Measurements from ENCODE around the gene RNF40. TPM values are rescaled to one million over a fixed set of nuclear protein-coding genes. Genes with fewer than 3 reads are reported as not detected.
A peak's percentile ranks its signal among the peaks of the same experiment; 100 is the strongest.

RNF40 gene
- polyA plus RNA-seq, 1 donor (not counting 4 experiments of a cell fraction or from before 2014, with no cell fraction given) = 52.7 TPM

DNA sequence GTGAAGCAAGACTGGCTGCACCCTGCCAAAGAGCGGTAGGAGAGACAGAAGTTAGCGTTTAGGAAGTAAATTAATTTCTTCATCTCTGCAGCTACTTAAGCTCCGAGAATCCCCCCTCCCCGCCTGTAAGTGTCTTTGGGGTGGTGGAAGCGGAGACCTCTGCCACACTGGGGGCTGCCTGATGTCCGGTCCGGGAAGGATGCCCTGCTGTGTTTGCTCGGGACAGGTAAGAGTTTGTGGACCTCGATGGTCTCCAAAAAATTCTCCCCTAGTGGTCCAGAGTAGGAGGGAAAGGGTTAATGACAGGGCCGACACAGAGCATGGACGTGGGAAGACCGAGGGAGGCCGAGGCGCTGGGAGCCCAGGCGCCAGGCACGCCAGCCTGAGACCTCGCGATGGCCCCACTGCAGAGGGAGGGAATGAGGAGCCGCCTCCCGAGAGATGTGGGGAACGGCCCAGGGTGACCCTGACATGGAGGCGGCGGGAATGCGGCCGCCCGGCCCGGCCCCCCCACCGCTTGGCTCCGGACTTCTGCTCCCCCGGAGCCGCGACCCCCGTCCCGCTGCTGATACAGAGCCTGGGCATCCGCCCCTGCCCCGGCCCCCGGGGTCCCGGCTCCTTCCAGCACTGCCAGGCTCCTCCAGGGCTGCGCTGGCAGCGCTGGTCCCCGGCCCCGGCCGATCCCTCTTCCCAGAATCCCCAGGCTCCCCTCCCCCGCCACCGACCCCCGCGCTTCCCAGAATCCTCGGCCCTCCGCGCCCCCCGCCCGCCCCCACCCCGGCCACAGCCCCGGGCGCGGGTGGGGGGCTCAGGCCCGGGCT, 24.2 kb downstream of the RNF40 start:
- FAIRE-seq = no peak
- Histone ChIP-seq H3K4me1 (ENCODE audit: control insufficient read depth, extremely low read depth, insufficient read depth, low read length) (peaks cover 10% of the 10 kb centered on the region), H4K20me1 (ENCODE audit: control insufficient read depth, extremely low read depth, insufficient read depth, low read length) (no peaks in the 10 kb centered on the region), H3K79me2 (ENCODE audit: control insufficient read depth, insufficient read depth, low read length) (peaks cover 20% of the 10 kb centered on the region), H3K4me3 (ENCODE audit: control insufficient read depth in 2 of 3, extremely low read depth in 1 of 3, insufficient read depth in 2 of 3, low read depth in 1 of 3, low read length in 3 of 3) (peak overlapping the region; percentile 85 to 91 (median 86)), H3K27ac (ENCODE audit: control insufficient read depth, insufficient read depth, low read length) (peak overlapping the region; percentile 76), H2AFZ (ENCODE audit: control insufficient read depth, low read length) (no peak overlapping the region), H3K27me3 (ENCODE audit: control insufficient read depth, extremely low read depth, insufficient read depth, low read length) (no peaks in the 10 kb centered on the region), H3K9ac (ENCODE audit: control insufficient read depth, extremely low read depth, insufficient read depth, low read length) (peak overlapping the region; percentile 88), H3K4me2 (ENCODE audit: control insufficient read depth, extremely low read depth, insufficient read depth, low read depth, low read length) (peak overlapping the region; percentile 87), H3K36me3 (ENCODE audit: control insufficient read depth in 2 of 2, extremely low read depth in 1 of 2, insufficient read depth in 2 of 2, low read length in 2 of 2) (peaks cover 6 to 16% of the 10 kb centered on the region in 2 experiments), H3K9me3 (ENCODE audit: control insufficient read depth, low read depth, low read length) (no peaks in the 10 kb centered on the region), H3K9me1 (ENCODE audit: control insufficient read depth, extremely low read depth, insufficient read depth, low read length) (no peaks in the 10 kb centered on the region)
- TF ChIP-seq, protein P1, sequence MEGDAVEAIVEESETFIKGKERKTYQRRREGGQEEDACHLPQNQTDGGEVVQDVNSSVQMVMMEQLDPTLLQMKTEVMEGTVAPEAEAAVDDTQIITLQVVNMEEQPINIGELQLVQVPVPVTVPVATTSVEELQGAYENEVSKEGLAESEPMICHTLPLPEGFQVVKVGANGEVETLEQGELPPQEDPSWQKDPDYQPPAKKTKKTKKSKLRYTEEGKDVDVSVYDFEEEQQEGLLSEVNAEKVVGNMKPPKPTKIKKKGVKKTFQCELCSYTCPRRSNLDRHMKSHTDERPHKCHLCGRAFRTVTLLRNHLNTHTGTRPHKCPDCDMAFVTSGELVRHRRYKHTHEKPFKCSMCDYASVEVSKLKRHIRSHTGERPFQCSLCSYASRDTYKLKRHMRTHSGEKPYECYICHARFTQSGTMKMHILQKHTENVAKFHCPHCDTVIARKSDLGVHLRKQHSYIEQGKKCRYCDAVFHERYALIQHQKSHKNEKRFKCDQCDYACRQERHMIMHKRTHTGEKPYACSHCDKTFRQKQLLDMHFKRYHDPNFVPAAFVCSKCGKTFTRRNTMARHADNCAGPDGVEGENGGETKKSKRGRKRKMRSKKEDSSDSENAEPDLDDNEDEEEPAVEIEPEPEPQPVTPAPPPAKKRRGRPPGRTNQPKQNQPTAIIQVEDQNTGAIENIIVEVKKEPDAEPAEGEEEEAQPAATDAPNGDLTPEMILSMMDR (optimal IDR thresholded peaks at IDR 0.05 in 1 of 3, IDR thresholded peaks at IDR 0.05 in 1 of 3, conservative IDR thresholded peaks at IDR 0.05 in 1 of 3; ENCODE audit: extremely low read depth in 1 of 3, insufficient read depth in 2 of 3, low read length in 3 of 3) = no peak
- TF ChIP-seq EZH2 (IDR thresholded peaks at IDR 0.05; ENCODE audit: low read length) = no peak
- dilution Hi-C loops (cut with MboI; ENCODE audit: extremely low pct_ligation_motif_present, low sequenced_read_pairs) = loop anchor here (25.0 kb wide), 1 partner anchor 101 kb away; the partner anchor contains the start of genes BCL7C and CTF1
- no peak for DNase-seq (ENCODE audit: low read depth, low spot score)

DNA sequence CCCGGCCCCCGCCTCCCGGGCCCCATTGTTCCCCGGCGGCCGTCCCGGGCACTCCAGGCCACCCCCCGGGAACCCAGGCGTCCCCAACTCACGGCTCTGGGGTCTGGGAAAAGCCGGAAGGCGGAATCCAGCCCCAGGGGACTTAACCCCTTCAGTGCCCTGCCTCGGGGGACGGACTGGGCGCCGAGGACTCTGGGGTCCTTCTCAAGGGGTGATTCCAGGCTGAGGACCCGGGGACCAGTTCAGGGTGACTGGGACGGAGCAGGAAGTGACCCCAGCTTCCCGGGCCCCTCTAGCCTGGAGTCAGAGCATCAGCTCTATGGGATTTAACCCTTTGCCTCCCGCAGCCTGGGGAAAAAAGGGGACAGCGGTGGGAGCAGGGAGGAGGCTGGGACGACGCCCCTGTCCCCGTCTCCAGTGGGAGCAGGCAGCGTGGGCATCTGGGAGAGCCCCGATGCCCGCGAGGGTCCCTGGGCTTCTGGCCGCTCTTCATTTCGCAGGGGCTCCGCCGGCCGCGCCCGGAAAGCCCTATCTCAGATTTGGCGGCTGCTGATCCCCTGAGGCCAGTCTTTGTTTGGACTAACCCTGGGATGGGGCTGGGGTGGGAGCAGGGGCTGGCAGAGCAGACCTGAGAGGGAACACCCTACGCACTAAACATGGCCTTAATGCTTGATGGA, 25.0 kb downstream of the RNF40 start, which contains the start of gene ZNF629:
Gene ZNF629 (minus strand): TSS at position 270 of the 677 bp plus-strand sequence. CDS start 2,723 bp downstream, outside the sequence.
- H3K27ac ChIP-seq (ENCODE audit: control insufficient read depth, insufficient read depth, low read length) = peak within 1 kb of the TSS; percentile 76
- DNase-seq (ENCODE audit: low read depth, low spot score) (no peak), FAIRE-seq (no peak)
- dilution Hi-C loops (cut with MboI; ENCODE audit: extremely low pct_ligation_motif_present, low sequenced_read_pairs) = loop anchor here (25.0 kb wide), 1 partner anchor 100 kb away; the partner anchor contains the start of genes BCL7C and CTF1
- peak within 1 kb of the TSS; percentile 91 for H3K4me2 ChIP-seq (ENCODE audit: control insufficient read depth, extremely low read depth, insufficient read depth, low read depth, low read length)
- no peaks in the 10 kb centered on the region for H3K9me3 ChIP-seq (ENCODE audit: control insufficient read depth, low read depth, low read length)
- peaks cover 10% of the 10 kb centered on the region for H3K4me1 ChIP-seq (ENCODE audit: control insufficient read depth, extremely low read depth, insufficient read depth, low read length)
- H3K9me1 ChIP-seq (ENCODE audit: control insufficient read depth, extremely low read depth, insufficient read depth, low read length) = no peaks in the 10 kb centered on the region
- H3K27me3 ChIP-seq (ENCODE audit: control insufficient read depth, extremely low read depth, insufficient read depth, low read length) = no peaks in the 10 kb centered on the region
- H3K79me2 ChIP-seq (ENCODE audit: control insufficient read depth, insufficient read depth, low read length) = peaks cover 20% of the 10 kb centered on the region
- no peaks in the 10 kb centered on the region for H4K20me1 ChIP-seq (ENCODE audit: control insufficient read depth, extremely low read depth, insufficient read depth, low read length)
- H3K4me3 ChIP-seq (ENCODE audit: control insufficient read depth in 2 of 3, extremely low read depth in 1 of 3, insufficient read depth in 2 of 3, low read depth in 1 of 3, low read length in 3 of 3) = peak within 1 kb of the TSS; percentile 85 to 91 (median 86)
- H3K9ac ChIP-seq (ENCODE audit: control insufficient read depth, extremely low read depth, insufficient read depth, low read length) = peak within 1 kb of the TSS; percentile 88
- H3K36me3 ChIP-seq (ENCODE audit: control insufficient read depth in 2 of 2, extremely low read depth in 1 of 2, insufficient read depth in 2 of 2, low read length in 2 of 2) = peaks cover 6 to 12% of the 10 kb centered on the region in 2 experiments
- TF ChIP-seq, protein P1 (optimal IDR thresholded peaks at IDR 0.05 in 1 of 3, IDR thresholded peaks at IDR 0.05 in 1 of 3, conservative IDR thresholded peaks at IDR 0.05 in 1 of 3; ENCODE audit: extremely low read depth in 1 of 3, insufficient read depth in 2 of 3, low read length in 3 of 3) = no peak
- no peak for TF ChIP-seq EZH2 (IDR thresholded peaks at IDR 0.05; ENCODE audit: low read length)
- peak within 1 kb of the TSS; percentile 96 for H2AFZ ChIP-seq (ENCODE audit: control insufficient read depth, low read length)

All from keratinocyte (primary cell).